IMR-90 (cell line): ENCODE measurements around the gene ANTXRL. TPM values are rescaled to one million over a fixed set of nuclear protein-coding genes. Genes with fewer than 3 reads are reported as not detected.

Experiments
- ATAC-seq: fragments of 200-7000 bp; cut with Tn5 transposase; 2 replicates; pipeline ENCODE4 v1.9.1; 2020; ENCODE audit warnings: low read depth, mild to moderate bottlenecking, moderate library complexity
- BruUV-seq: library from RNA; stranded (reverse); fragments of 400-500 nt; replicated peaks from 2 replicates; lab custom pipeline; 2021; lab: Mats Ljungman, UMichigan
- CTCF ChIA-PET: fragments of 300-600 bp; formaldehyde crosslinking; extraction: SDS; loops from one replicate; lab custom pipeline; 2021; ENCODE audit warnings: antibody characterized with exemption; lab: Yijun Ruan, JAX
- POLR2A ChIA-PET: fragments of 300-600 bp; sonication (Branson Sonifier 250); formaldehyde crosslinking; loops from one replicate; lab custom pipeline; 2022; ENCODE audit warnings: antibody characterized with exemption; ENCODE audit not compliant: unreplicated experiment; lab: Charles Lee
- DNase-seq: peaks from one replicate; pipeline ENCODE4 v3.0.0; 2013
- H2AFZ ChIP-seq: replicated peaks from 2 replicates; pipeline ENCODE3; 2013; ENCODE audit warnings: low read length, mild to moderate bottlenecking; ENCODE audit not compliant: poor library complexity
- H2AK5ac ChIP-seq: 2 replicates; pipeline ENCODE4 v1.6.1; 2013; ENCODE audit warnings: low read depth, low read length, inconsistent platforms
- H2AK9ac ChIP-seq: replicated peaks from 2 replicates; pipeline ENCODE3; 2013; ENCODE audit warnings: mild to moderate bottlenecking, low read depth, low read length, moderate library complexity; ENCODE audit not compliant: poor library complexity
- H2BK120ac ChIP-seq: 2 replicates; pipeline ENCODE4 v1.6.1; 2013; ENCODE audit warnings: low read depth, low read length, inconsistent platforms
- H2BK15ac ChIP-seq: 3 replicates; pipeline ENCODE4 v1.6.1; 2013; ENCODE audit warnings: low read depth, low read length, inconsistent platforms
- H2BK20ac ChIP-seq: 2 replicates; pipeline ENCODE4 v1.6.1; 2013; ENCODE audit warnings: low read depth, mild to moderate bottlenecking, inconsistent platforms, low read length, moderate library complexity
- H2BK5ac ChIP-seq: 2 replicates; pipeline ENCODE4 v1.6.1; 2013; ENCODE audit warnings: mild to moderate bottlenecking, low read depth, low read length, inconsistent platforms; ENCODE audit not compliant: poor library complexity, severe bottlenecking
- H3K14ac ChIP-seq: replicated peaks from 2 replicates; pipeline ENCODE4 v1.6.1; 2013; ENCODE audit warnings: low read depth, low read length, inconsistent platforms
- H3K18ac ChIP-seq: 2 replicates; pipeline ENCODE4 v1.6.1; 2013; ENCODE audit warnings: low read depth, low read length, control low read depth
- H3K23ac ChIP-seq: 2 replicates; pipeline ENCODE4 v1.6.1; 2013; ENCODE audit warnings: low read depth, low read length, inconsistent platforms
- H3K27ac ChIP-seq: 2 replicates; pipeline ENCODE4 v1.5.1; 2013; ENCODE audit warnings: mild to moderate bottlenecking, control low read depth, low read length; ENCODE audit not compliant: insufficient read depth
- H3K27me3 ChIP-seq: 2 replicates; pipeline ENCODE4 v1.6.1; 2013; ENCODE audit warnings: low read length; ENCODE audit not compliant: control insufficient read depth, insufficient read depth
- H3K36me3 ChIP-seq: 2 replicates; pipeline ENCODE4 v1.6.1; 2013; ENCODE audit warnings: low read length, mixed read lengths; ENCODE audit not compliant: control insufficient read depth, insufficient read depth
- H3K4ac ChIP-seq: 2 replicates; pipeline ENCODE4 v1.6.1; 2013; ENCODE audit warnings: low read depth, low read length, inconsistent platforms
- H3K4me1 ChIP-seq: 2 replicates; pipeline ENCODE4 v1.6.1; 2013; ENCODE audit warnings: low read length, mixed read lengths; ENCODE audit not compliant: control insufficient read depth, insufficient read depth
- H3K4me2 ChIP-seq: 2 replicates; pipeline ENCODE4 v1.6.1; 2013; ENCODE audit warnings: low read depth, mild to moderate bottlenecking, control low read depth, low read length, moderate library complexity
- H3K4me3 ChIP-seq: 2 replicates; pipeline ENCODE4 v1.5.1; 2013; ENCODE audit warnings: low read depth, mild to moderate bottlenecking, control low read depth, low read length, moderate library complexity; ENCODE audit not compliant: insufficient read depth
- H3K56ac ChIP-seq: 2 replicates; pipeline ENCODE4 v1.6.1; 2013; ENCODE audit warnings: low read length, inconsistent platforms; ENCODE audit not compliant: insufficient read depth; ENCODE audit errors: extremely low read depth
- H3K79me1 ChIP-seq, 2 experiments: 2 replicates each; pipeline ENCODE4 v1.6.1; 2013; ENCODE audit warnings: low read length in 2 of 2, inconsistent platforms in 1 of 2, low read depth in 1 of 2
- H3K9ac ChIP-seq: 2 replicates; pipeline ENCODE4 v1.6.1; 2013; ENCODE audit warnings: low read depth, low read length, control low read depth
- H3K9me1 ChIP-seq: 2 replicates; pipeline ENCODE4 v1.6.1; 2013; ENCODE audit warnings: low read length, inconsistent platforms; ENCODE audit not compliant: insufficient read depth
- H3K9me3 ChIP-seq: 2 replicates; pipeline ENCODE4 v1.6.1; 2013; ENCODE audit warnings: low read length; ENCODE audit not compliant: control insufficient read depth, insufficient read depth
- H4K20me1 ChIP-seq: 2 replicates; pipeline ENCODE4 v1.6.1; 2013; ENCODE audit warnings: low read length, inconsistent platforms; ENCODE audit not compliant: insufficient read depth
- H4K5ac ChIP-seq: 2 replicates; pipeline ENCODE4 v1.6.1; 2013; ENCODE audit warnings: mild to moderate bottlenecking, low read depth, low read length, control low read depth
- H4K8ac ChIP-seq, 2 experiments: 2 replicates each; pipeline ENCODE4 v1.6.1; 2013; ENCODE audit warnings: low read depth in 2 of 2, low read length in 2 of 2, control low read depth in 1 of 2, inconsistent platforms in 1 of 2
- H4K91ac ChIP-seq: 2 replicates; pipeline ENCODE4 v1.6.1; 2013; ENCODE audit warnings: low read depth, low read length, inconsistent platforms; ENCODE audit not compliant: insufficient read depth
- CEBPB ChIP-seq: IDR thresholded peaks from 2 replicates; pipeline ENCODE4 v1.6.1; 2012; ENCODE audit warnings: low read depth, low read length, improper control_type of control experiment
- CHD1 ChIP-seq: IDR thresholded peaks from 2 replicates; pipeline ENCODE4 v1.6.1; 2012; ENCODE audit warnings: low read depth, low read length, improper control_type of control experiment
- MAFK ChIP-seq: IDR thresholded peaks from 2 replicates; pipeline ENCODE4 v1.6.1; 2012; ENCODE audit warnings: low read depth, low read length, improper control_type of control experiment
- MAZ ChIP-seq: IDR thresholded peaks from 2 replicates; pipeline ENCODE4 v1.6.1; 2012; ENCODE audit warnings: low read depth, mild to moderate bottlenecking, low read length, improper control_type of control experiment, moderate library complexity, borderline replicate concordance
- MXI1 ChIP-seq: IDR thresholded peaks from 2 replicates; pipeline ENCODE4 v1.6.1; 2012; ENCODE audit warnings: low read depth, mild to moderate bottlenecking, low read length, moderate library complexity, borderline replicate concordance
- NFE2L2 ChIP-seq: fragments of 150-350 bp; IDR thresholded peaks from 2 replicates; pipeline ENCODE4 v1.6.1; 2016; ENCODE audit warnings: low read depth, mild to moderate bottlenecking, low read length
- POLR2A ChIP-seq: IDR thresholded peaks from 2 replicates; pipeline ENCODE4 v1.6.1; 2012; ENCODE audit warnings: mild to moderate bottlenecking, low read depth, low read length
- RCOR1 ChIP-seq: IDR thresholded peaks from 2 replicates; pipeline ENCODE4 v1.6.1; 2012; ENCODE audit warnings: mild to moderate bottlenecking, low read length, improper control_type of control experiment; ENCODE audit not compliant: insufficient replicate concordance
- SMC3 ChIP-seq: fragments of 150-350 bp; IDR thresholded peaks from 2 replicates; pipeline ENCODE4 v1.6.1; 2016; ENCODE audit warnings: low read depth, mild to moderate bottlenecking, antibody characterized with exemption, low read length, moderate library complexity
- USF2 ChIP-seq: fragments of 150-350 bp; IDR thresholded peaks from 2 replicates; pipeline ENCODE4 v1.6.1; 2017; ENCODE audit warnings: mild to moderate bottlenecking, antibody characterized with exemption, low read length, low read depth
- WGBS, 2 experiments: methylation state at CpG; one replicate each; pipeline versions ENCODE4 v1.1.5 to v1.1.7; 2013; ENCODE audit warnings: missing lambda C conversion rate in 2 of 2; ENCODE audit not compliant: insufficient read length in 1 of 2; ENCODE audit errors: extremely low coverage in 2 of 2; 5-methylcytosine and 5-hydroxymethylcytosine counted together
- dilution Hi-C: fragments of 300-500 bp; cut with HindIII; formaldehyde crosslinking; loops from one replicate; pipeline ENCODE4 v1.14.3; 2018; ENCODE audit warnings: low sequenced_read_pairs; ENCODE audit not compliant: unreplicated experiment
- in situ Hi-C: fragments of 300-500 bp; cut with MboI; formaldehyde crosslinking; loops from 3 replicates; pipeline ENCODE4 v1.14.3; 2019; ENCODE audit warnings: low sequenced_read_pairs, inconsistent platforms, mixed read lengths
- intact Hi-C: fragments of 100-400 bp; cut with micrococcal nuclease; formaldehyde crosslinking; loops from 2 replicates; pipeline ENCODE4 v1.10.0; 2022
- polyA plus RNA-seq, 3 experiments: library from polyadenylated mRNA; depleted of rRNA; stranded (reverse); fragments of >200 nt; gene quantifications; 2 replicates each; pipeline ENCODE4 v1.2.3, GENCODE V29; 2012; ENCODE audit warnings: low replicate concordance in 1 of 3
- total RNA-seq: library from RNA; depleted of rRNA; stranded (reverse); fragments of >200 nt; gene quantifications from 2 replicates; pipeline ENCODE4 v1.2.3, GENCODE V29; 2012

The ANTXRL gene
- total and polyA plus RNA-seq, 2 of the 4 experiments (the other 2 are of a cell fraction) = not detected

DNA sequence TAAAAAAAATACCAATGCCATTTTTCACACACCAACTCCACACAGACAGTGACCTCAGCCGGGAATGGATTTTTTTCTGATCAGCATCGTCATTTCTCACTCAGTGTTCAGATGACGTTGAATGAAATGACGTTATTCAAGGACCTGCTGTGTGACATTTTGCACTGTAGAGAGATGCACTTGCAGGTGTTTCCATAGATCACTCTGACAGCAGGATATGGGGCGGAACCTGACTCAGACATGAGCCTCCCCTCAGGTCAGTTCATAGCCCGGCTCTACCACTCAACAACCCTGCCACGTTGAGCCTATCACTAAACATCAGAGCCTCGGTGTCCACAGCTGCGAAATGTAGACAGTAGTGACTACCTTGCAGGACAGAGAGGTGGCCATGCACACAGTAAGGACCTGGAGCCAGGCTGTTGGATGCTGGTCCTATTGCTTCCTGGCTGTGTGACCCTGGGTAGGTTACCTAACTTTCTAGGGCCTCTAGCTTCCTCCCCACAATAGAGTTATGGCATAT is 41.4 kb upstream of the ANTXRL start:
- 90% methylated on average over 2 of the region's 9 CpGs; no CpG with 5 or more reads in 1 of the 2 experiments for WGBS, 2 experiments
- Histone ChIP-seq H3K56ac (no peak overlapping the region), H3K9me1 (peaks cover 9% of the 10 kb centered on the region), H2BK15ac (0 out of 3 replicates have a peak overlapping the region, but pooled peaks have one; percentile 13), H2AFZ (no peak overlapping the region), H3K36me3 (no peaks in the 10 kb centered on the region), H3K4ac (no peak overlapping the region), H3K18ac (no peak overlapping the region), H2BK20ac (no peak overlapping the region; the same call in 1 of the 2 replicates), H3K23ac (no peak overlapping the region), H3K4me1 (peaks cover 11% of the 10 kb centered on the region; the same call in 1 of the 2 replicates), H2BK120ac (no peak overlapping the region), H3K79me1 (no peaks in the 10 kb centered on the region), H2BK5ac (no peak overlapping the region), H4K5ac (0 out of 2 replicates have a peak overlapping the region, but pooled peaks have one; percentile 78), H2AK9ac (no peak overlapping the region), H3K4me3 (no peak overlapping the region), H3K27me3 (no peaks in the 10 kb centered on the region), H4K91ac (peak overlapping the region; percentile 72; the same call in 1 of the 2 replicates), H4K8ac (no peak overlapping the region), H2AK5ac (no peak overlapping the region; the same call in 1 of the 2 replicates), H3K9ac (no peak overlapping the region), H3K14ac (no peak overlapping the region), H3K4me2 (no peak overlapping the region), H3K9me3 (no peaks in the 10 kb centered on the region), H4K20me1 (no peaks in the 10 kb centered on the region), H3K27ac (no peak overlapping the region)
- POLR2A ChIA-PET = no interaction called here
- no TSS peak for BruUV-seq
- intact Hi-C loops = no loop called here
- DNase-seq (no peak), ATAC-seq (no peak)
- CTCF ChIA-PET = no interaction called here
- no peak for TF ChIP-seq CEBPB
- no peak for TF ChIP-seq RCOR1
- TF ChIP-seq POLR2A = no peak
- no peak for TF ChIP-seq USF2
- no peak for TF ChIP-seq MXI1
- TF ChIP-seq MAZ = no peak
- TF ChIP-seq MAFK = no peak
- no peak for TF ChIP-seq NFE2L2
- no peak for TF ChIP-seq SMC3
- no peak for TF ChIP-seq CHD1
- dilution Hi-C loops = no loop called here
- in situ Hi-C loops = no loop called here
